Anterior cingulate cortex (tissue), 58 donors: ENCODE measurements around the gene KIF26B.

Experiments
- DNase-seq, 58 donors: peaks; one replicate each; lab custom pipeline; 2025; lab: John Stamatoyannopoulos, UW

The KIF26B gene

DNA sequence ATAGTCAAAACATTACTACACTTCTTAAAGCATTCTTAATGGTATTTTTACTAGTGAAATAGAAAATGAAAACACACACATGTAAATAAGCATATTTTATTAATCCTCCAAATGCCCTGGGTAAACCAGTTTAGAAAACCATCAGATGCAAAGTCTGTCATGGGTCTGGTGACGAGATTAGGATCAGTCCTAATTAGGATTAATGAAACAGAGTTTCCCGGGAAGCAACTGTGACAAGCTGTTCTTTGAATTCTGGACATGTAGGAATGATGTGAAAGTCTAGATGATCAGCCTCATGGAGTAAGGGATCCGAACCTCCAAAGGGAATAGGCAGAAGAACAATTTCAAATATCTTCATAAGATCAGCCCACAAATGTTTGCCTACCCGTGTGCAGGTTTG is 250.2 kb downstream of the KIF26B start:
- DNase-seq, result no peak

DNA sequence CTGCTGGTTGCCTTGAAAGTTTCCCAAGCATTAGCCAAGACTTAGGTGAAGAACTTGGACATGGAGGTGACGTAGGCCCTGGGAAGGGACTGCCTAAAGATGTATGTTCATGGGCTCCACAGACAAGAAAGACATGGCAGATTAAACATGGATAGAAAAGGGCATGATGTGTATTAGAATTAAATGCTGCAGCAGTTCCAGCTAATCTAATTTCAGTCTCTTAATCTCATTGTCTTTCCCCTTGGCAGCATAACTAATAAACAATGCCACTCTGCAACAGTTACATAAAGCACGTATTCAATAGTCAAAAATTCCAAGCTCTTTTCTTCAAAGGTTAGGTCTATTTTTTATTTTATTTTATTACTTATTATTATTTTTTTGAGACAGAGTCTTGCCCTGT is 251.6 kb downstream of the KIF26B start:
- DNase-seq, result no peak

DNA sequence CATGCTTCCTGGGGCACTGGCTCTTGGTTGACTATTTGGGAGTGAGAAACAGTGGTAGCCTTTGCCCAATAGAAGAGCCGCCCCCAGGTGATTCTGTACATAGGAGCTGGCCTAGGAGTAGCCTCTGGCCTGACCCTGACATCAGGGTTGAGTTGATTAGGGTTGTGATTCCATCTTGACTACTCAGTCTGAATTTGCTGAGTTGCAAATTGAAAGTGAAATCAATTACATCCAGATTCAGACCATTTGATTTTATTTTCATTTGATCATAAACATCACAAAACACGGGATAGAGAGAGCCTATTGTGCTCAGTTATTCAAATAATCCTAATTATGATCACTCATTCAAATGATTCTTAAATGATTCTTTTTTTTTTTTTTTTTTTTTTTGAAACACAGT is 253.2 kb downstream of the KIF26B start:
- no peak for DNase-seq

DNA sequence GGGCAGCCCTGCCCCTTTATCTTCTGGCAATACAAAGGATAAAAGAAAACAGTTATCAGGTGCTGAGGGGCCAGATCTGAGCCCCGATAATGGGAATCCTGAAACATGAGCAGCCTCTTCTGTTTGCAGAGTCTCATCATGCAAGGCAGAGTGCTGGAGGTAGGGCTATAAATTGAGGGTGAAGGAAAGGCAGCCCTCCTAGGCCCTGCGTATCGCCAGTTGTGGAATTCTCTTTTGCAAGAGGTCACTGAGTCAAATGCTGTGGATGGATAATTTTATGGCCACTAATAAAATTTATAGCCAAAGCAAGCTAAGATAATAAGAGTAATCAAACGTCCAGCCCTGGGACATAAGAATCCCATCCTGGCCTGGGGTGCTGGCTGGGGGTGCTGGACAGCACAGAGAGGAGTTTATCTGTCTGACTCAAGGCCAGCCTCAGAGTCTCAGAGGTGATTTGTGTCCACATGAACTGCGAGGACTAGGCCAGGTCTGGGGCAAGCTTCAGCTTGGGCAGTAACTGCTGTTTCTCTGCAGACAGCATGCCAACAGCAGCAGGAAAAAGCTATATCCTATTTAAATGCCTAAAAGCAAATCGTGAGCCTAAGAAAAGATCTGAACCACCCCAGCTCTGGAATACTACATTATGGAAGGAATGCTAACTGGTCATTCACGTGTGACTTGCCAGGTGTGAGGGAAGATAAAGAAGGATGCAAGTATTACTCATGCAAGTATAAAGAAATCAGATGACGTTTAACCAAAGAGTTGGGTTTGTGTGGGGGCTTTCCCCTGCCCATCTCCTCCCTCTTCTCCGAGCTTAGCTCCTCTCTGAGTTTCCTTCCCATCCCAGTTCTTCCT is 254.8 kb downstream of the KIF26B start:
- DNase-seq, result no peak

DNA sequence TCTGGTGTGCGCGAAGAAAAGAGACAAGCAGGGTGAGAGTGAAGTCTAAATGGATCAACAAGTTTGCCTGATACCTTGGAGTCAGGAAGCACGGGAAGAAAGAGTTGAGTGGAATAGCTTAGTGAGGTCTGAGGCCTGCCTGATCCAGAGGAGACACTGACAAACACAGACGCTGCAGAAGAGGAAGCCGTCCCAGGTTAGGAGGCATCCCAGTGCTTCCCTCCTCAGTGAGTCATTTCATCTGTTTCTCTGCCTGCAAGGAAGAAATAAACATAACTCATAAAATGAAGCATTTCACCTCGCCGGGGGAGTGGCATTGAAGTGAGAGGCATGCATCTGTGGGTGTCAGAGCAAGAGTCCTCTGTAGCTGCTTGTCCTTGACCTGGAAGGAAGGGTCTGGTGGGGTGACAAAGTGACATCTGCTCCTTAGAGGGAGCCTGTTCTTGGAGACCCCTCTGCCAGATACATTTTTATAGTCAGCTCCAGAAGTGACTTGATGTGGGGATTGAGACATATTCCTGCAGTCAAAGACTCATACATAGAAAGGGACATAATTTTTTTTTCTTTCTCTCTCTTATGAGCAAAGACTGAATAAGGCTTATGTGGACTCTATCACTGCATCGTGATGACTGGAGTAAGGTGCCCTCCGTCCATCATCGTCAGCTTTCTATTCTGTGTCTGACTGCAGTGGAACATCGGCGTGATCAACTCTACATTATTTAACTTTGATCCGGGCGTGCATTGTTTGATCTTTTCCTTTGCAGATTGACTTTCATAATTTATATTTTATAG is 256.7 kb downstream of the KIF26B start:
- DNase-seq, result no peak

DNA sequence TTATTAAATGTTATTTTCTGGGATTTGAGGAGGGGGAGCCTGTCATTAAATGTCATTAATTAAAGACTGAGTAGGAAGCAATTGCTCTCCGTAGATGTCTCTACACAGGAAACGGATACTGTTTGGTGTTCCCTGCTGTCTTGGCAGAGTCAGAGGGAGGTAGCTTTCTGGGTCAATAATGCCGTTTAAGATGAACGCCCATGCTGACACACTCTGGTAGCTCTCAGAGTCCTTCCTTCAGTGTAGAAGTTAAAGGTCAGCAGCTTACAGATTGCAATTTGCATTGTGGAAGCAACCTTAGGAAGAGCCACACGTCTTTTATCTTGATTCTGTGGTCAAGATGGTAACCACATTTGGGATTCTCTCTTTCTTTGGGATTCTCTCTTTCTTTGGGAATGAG is 257.5 kb downstream of the KIF26B start:
- no peak for DNase-seq

DNA sequence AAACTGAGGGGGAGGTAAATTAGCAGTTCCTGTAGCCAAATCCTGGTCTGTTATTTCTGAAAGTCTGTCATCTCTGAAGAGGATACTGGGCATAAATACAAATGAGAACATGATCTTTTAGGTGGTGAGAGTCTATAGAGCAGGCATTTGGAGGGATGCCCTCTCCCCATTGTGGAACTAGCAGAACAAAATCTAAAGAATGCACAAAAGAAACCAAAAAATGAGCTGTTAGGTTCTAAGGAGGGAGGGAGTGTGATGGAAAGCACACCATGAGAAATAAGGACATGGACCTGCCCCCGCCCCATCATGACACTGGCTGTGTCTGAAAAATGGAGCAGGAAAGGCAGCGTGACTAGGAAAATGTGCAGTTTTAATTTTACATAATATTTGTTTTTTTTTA is 262.0 kb downstream of the KIF26B start:
- DNase-seq, result no peak

DNA sequence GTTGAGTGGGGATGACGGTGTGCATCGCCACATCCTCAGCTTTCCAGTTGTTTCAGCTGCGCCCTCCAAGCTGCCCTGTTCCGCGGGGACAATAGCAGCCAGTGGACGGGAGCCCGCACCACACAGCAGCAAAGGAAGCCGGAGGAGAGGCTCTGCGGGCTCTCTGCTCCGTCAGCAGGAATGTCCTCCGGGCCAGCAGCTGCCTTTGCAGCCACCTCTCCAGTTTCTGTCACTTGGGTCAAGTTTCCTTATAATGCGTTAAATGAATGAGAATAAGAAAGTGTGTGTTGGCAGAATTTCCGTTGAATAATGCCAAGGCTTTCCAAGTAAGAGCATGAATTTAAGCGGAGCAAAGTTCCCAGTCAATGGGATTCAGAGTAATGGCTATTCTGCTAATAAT is 263.3 kb downstream of the KIF26B start:
- peak in 15 of 58 donors; percentile 2 to 25 (median 6) for DNase-seq

DNA sequence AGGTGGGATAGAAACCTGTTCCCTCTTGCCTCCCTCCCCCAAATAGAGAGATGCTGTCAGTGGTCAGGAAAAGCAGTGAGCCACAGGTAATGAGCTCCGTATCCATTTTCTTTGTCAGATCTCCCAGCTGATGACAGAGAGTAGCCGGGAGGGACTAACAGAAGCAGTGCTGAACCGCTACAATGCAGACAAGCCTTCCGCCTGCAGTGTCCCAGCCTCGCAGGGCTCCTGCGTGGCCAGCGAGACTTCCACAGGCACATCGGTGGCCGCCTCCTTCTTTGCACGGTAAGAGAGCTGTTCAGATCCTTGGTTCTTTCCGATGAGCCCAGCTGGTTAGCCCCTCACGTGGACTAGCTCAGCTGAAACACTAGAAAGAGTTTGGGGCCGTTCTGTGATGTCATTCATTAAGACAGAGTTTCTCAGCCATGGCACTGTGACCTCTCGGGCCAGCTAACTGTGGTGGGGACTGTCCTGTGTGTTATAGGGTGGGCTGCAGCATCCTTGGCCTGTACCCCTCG is 264.7 kb downstream of the KIF26B start:
- DNase-seq, result no peak

DNA sequence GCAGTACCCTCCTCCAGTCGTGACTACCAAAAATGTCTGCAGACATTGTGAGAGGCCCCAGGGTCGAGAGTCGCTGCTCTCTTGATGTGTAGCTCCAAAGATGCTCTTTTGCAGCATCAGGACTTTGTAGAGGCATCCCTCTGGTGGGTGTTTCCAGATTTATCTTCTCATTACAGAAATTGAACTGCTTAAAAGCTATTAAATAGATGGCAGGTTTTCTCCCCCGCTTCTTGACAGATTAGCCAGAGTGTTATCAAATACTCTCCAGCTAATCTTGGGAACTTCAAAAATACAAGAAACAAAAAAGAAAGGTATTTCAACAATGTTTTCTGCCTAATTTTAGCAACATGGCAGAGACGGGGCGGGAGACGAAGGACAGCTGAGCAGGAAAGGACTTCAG is 265.2 kb downstream of the KIF26B start:
- DNase-seq, result no peak

DNA sequence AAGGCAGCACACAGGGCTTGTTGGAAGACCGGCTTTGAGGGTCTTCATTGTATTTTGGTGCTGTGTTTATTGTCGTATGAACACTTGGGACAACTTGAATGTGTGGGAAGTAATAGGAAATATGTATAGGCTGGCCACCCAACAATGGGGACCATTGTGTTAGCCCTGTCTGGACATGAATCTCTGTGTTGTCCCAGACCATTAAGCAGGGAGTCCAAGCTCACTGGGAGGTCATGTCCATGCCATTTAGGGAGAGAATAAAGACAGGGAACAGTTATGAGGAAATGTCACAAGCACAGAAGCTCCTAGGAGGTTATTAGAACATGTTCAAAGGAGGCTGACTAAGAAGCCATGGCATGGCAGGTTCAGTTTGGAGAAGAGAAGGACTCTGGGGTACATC is 266.1 kb downstream of the KIF26B start:
- no peak for DNase-seq

DNA sequence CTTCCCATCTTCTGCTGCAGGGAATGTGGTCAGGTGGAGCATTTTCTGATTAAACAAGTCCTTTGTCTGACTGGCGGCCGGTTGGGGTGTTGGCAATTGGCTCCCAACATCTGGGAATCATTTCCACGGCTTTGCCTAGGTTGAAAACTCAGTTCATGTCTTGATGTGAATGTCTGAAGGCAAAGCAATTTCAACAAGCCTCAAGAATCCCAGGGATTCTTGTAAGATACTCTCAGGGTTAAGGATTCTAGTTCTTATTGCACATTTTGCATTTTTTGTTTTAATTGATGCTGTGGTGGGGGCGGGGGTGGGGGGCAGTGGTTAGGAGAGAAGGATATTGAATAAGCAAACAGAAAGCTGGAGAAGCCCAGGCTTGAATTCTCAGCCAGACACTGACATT is 273.9 kb downstream of the KIF26B start:
- no peak for DNase-seq

DNA sequence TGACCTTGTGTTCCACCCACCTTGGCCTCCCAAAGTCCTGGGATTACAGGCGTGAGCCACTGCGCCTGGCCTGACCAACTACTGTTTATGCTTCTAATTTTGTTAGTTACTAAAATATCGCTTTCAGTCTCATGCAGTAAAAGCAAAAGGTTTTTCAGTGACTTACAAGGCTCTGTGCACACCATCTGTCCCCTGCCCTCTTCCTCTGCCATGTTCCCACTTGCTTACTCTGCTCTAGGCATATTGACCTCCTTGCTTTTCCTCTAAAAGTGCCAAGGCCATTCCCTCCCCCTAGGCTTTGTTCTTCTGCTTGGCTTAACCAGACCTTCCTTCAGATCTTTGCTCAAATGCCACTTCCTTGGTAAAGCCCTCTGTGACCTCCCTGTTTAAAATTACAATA is 276.9 kb downstream of the KIF26B start:
- no peak for DNase-seq

DNA sequence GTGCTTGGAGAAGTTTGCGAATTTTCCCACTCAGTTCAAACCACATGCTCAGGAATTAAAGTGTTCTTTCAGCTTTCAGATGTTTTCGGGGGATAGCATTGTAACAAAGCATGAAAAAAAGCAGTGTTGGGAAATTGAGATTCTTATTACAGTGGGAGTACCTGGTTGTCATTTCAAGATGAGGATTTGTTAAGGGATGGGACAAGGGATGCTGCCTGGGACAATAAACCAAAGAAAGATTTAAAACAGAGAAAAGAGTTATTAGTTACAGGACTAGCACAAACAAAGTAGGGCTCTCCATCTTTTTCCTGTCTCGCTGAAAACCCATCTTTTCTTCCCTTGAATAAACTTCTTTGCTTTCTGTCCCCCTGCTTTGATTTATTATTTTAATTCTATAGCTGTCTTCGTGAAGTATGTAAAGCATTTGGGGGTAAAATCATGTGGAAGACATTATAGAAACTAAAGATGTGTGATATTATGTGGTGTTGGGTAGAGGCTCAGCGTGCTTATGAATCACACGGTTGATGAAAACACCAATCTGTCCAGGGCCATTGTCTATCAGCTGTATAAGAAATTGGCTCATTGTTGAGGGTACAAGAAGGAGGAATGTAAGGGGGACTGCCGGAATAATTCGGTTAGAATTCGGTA is 277.6 kb downstream of the KIF26B start:
- DNase-seq, result no peak

DNA sequence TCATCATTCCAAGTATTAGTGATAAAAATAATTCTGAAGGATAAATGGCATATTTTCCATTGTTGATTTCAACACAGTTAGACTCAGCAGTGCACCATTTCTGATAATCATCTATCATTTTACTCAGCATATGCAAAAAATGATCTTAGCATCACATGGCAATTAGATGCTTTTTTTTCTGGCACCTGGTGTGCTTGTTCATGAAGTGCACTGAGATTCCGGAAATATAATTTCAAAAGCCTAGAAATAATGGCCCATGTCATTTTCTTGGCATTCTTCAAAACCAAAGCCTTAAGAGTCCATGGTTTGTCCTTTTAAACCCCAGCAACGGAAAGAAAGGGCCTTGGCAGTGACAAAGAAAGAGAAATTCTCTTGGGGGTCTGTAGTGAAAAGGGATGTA is 278.8 kb downstream of the KIF26B start:
- DNase-seq, result no peak

DNA sequence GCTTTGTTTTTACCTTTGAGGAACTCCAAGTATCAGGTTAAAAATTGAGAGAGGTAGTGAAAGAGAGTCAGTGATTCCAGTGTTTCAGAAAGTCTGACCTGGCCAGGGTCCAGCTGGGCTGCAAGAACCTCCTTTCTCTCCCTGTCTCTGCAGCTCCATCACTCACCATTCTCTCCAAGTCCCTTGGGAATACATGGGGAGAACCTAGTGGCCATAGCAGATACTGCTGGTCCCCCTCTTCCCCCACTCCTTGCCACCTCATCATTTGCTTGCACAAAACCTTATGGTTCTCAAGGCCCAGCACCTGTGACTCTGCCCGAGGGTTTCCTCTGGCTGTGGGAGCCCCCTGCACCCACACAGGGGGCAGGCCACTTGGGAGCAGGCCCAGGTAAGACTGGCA is 279.5 kb downstream of the KIF26B start:
- DNase-seq, result no peak

DNA sequence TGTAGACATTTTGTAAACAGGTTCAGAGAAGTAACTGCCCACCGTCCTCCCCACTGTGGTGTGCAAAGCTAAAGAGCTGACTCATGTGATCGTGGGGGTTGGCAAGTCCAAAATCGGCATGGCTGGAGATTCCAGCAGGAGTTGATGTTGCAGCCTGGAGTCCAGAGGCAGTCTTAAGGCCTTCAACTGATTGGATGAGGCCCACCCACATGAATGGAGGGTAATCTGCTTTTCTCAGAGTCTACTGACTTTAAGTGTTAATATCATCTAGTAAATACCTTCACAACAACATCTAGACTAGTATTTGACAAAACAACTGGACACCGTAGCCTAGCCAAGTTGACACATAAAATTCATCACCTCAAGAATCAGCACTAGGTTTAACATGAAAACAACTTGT is 281.6 kb downstream of the KIF26B start:
- no peak for DNase-seq

DNA sequence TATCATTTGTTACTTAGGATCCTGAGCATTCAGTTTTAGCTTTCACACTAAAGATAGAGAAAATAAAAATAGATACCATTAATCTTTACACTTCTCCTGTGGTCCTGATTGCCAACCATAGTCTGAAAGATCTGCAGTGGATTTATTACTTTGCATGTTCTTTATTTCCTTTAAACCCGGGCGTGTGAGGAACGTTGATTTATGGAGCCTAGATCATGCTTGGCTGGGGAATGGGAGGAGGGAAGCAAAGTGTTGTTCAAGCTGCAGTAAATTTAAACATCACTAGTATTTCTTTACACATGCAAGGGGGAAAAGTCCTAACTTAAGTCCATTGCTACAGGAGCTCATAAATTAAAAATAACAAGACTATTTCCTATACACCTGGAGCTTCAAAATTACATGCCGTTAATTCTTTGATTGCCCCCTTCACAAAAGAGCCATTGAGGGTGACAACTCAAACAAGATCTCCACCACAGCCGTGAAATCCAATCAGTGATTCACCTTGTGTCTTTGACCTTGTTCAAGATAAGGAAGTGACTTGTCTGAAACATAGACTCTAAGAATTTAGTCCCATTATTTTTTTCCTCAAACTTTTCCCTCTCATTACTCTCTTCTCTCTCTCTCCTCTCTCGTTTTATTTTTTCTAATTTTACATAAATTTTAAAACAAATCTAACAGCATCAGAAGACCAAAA is 282.7 kb downstream of the KIF26B start:
- no peak for DNase-seq

DNA sequence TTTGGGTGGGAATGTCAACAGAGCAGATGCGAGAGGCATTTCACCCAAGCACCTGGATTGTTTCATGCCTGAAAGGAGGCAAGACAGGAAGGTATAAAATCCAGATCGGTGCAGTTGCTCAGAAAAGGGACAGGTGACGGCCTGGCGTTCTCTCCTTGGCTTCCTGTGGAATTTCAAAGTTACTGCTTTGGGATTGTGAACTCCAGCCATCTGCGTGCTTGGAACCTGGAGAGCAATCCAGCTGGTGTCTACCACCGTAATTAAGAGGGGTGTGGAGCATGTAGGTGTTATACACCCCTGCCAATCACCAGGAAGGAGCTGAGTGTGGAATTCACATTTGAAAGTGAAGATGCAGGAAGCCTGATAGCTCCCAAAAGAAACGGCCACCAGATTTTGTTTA is 286.1 kb downstream of the KIF26B start:
- DNase-seq, result no peak

DNA sequence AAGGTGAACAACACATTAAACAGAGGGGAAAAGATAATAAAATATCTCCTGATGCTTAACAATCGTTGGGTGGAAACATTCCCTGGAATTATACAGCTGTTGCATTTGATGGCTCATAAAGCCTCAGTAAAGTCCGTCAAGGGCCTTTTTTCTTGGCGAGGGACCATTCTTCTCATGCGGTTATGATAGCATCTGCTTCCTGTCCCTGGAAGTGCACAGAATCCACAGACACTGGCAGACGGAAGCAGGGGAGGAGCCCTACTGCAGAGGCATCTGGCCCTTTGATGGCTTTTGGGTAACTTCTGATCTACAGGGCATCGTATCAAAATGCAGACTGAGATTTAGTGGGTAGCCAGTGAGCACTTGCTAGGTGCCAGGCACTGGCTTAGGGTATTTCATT is 286.9 kb downstream of the KIF26B start:
- DNase-seq, result no peak
